H1 (cell line): ENCODE measurements around the gene MGMT. TPM values are rescaled to one million over a fixed set of nuclear protein-coding genes. Genes with fewer than 3 reads are reported as not detected.

Experiments used
- CBX5 ChIP-seq: fragments of 300-800, 300-1000 bp; sonication (generic); IDR thresholded peaks from 2 replicates; pipeline ENCODE4 v1.7.1; 2016; ENCODE audit warnings: antibody characterized with exemption, low read length, low read depth
- CTCF ChIP-seq, 3 experiments: IDR thresholded peaks; 1 replicate in 2 of 3; 2 replicates in 1 of 3; pipeline versions ENCODE4 v1.5.1 to v1.6.1; 2011; ENCODE audit warnings: low read length in 3 of 3, mild to moderate bottlenecking in 3 of 3, inconsistent platforms in 2 of 3, low read depth in 1 of 3, moderate library complexity in 1 of 3; ENCODE audit not compliant: insufficient read depth in 1 of 3; ENCODE audit errors: control extremely low read depth in 1 of 3
- MAFK ChIP-seq: IDR thresholded peaks from 2 replicates; pipeline ENCODE4 v1.6.1; 2012; ENCODE audit warnings: low read depth, mild to moderate bottlenecking, improper control_type of control experiment, low read length
- RFX5 ChIP-seq: IDR thresholded peaks from 2 replicates; pipeline ENCODE4 v1.6.1; 2011; ENCODE audit warnings: low read depth, low read length, improper control_type of control experiment, borderline replicate concordance
- SP4 ChIP-seq: IDR thresholded peaks from 2 replicates; pipeline ENCODE4 v1.6.1; 2012; ENCODE audit warnings: low read length, inconsistent platforms
- polyA plus RNA-seq, 7 experiments: library from polyadenylated mRNA; depleted of rRNA in 3 of 7; stranded (reverse) in 5 of 7; unstranded in 2 of 7; fragments of >200 nt in 5 of 7; fragments of 200-250 nt in 2 of 7; gene quantifications; 1 replicate in 5 of 7; 2 replicates in 1 of 7; 4 replicates in 1 of 7; pipeline versions ENCODE4 v1.2.1 to v1.2.3, GENCODE V29; 2011 to 2013; ENCODE audit warnings: missing spikeins in 2 of 7, mixed read lengths in 2 of 7
- total RNA-seq: library from RNA; stranded (reverse); fragmentation: NEBNext Ultra II Directional; extraction: Animal tissue kit (Norgen Biotek cat#: 25700); gene quantifications from 2 replicates; pipeline ENCODE4 v1.2.1, GENCODE V29; 2021

Gene MGMT
- total and polyA plus RNA-seq, 2 of the 8 experiments (the other 6 are each of a cell fraction or from before 2014, with no cell fraction given): 9.9 to 10.7 TPM

GRCh38 chr10:129421399-129422010 lies 45.5 kb upstream of the MGMT start (continued):
- TF ChIP-seq CTCF (IDR thresholded peaks at IDR 0.05; ENCODE audit: control extremely low read depth in 1 of 3, insufficient read depth in 1 of 3, low read depth in 1 of 3, low read length in 3 of 3) (no peak), SP4 (no peak), MAFK (no peak), RFX5 (no peak), CBX5 (no peak)
